Panc1 (cell line): ENCODE results near the gene FAM98B. TPM values are rescaled to one million over a fixed set of nuclear protein-coding genes. Genes with fewer than 3 reads are reported as not detected.

Experiments used
- ATAC-seq: fragments of 200-7000 bp; cut with Tn5 transposase; 2 replicates; pipeline ENCODE4 v1.9.1; 2020; ENCODE audit warnings: mild to moderate bottlenecking, moderate library complexity
- BruUV-seq: library from RNA; stranded (reverse); fragments of 400-500 nt; replicated peaks from 2 replicates; lab custom pipeline; 2021; lab: Mats Ljungman, UMichigan
- CTCF ChIA-PET: fragments of 300-600 bp; sonication (Branson Sonifier 250); formaldehyde crosslinking; loops from one replicate; lab custom pipeline; 2022; ENCODE audit warnings: antibody characterized with exemption; lab: Charles Lee
- POLR2A ChIA-PET: fragments of 300-600 bp; sonication (Branson Sonifier 250); formaldehyde crosslinking; loops from one replicate; lab custom pipeline; 2022; ENCODE audit warnings: antibody characterized with exemption; lab: Charles Lee
- DNase-seq: peaks from one replicate; pipeline ENCODE4 v3.0.0-alpha.2; 2010; ENCODE audit warnings: low read depth, low spot score
- H3K27ac ChIP-seq: 2 replicates; pipeline ENCODE4 v1.5.1; 2011; ENCODE audit warnings: mild to moderate bottlenecking, low read length, inconsistent platforms
- H3K27me3 ChIP-seq: fragments of 200-500 bp; sonication (Bioruptor generic); 2 replicates; pipeline ENCODE4 v1.6.0; 2014; ENCODE audit warnings: low read length, inconsistent platforms; ENCODE audit not compliant: control insufficient read depth, insufficient read depth
- H3K36me3 ChIP-seq: fragments of 200-500 bp; sonication (Bioruptor generic); 2 replicates; pipeline ENCODE4 v1.5.1; 2014; ENCODE audit warnings: inconsistent platforms, mild to moderate bottlenecking, low read length, moderate library complexity; ENCODE audit not compliant: control insufficient read depth, insufficient read depth
- H3K4me1 ChIP-seq: 2 replicates; pipeline ENCODE4 v1.5.1; 2011; ENCODE audit warnings: inconsistent platforms, mild to moderate bottlenecking, low read length, moderate library complexity; ENCODE audit not compliant: control insufficient read depth, insufficient read depth
- H3K4me3 ChIP-seq, 2 experiments: 2 replicates each; pipeline ENCODE4 v1.5.1; 2011 to 2012; ENCODE audit warnings: low read depth in 2 of 2, low read length in 2 of 2, mild to moderate bottlenecking in 2 of 2, inconsistent platforms in 1 of 2, moderate library complexity in 1 of 2
- H3K9me3 ChIP-seq: fragments of 200-500 bp; sonication (Bioruptor generic); 2 replicates; pipeline ENCODE4 v1.5.1; 2014; ENCODE audit warnings: low read depth, mild to moderate bottlenecking, inconsistent platforms, low read length, moderate library complexity; ENCODE audit not compliant: control insufficient read depth, insufficient read depth
- POLR2AphosphoS5 ChIP-seq: IDR thresholded peaks from 2 replicates; pipeline ENCODE4 v1.6.1; 2012; ENCODE audit warnings: mild to moderate bottlenecking, low read depth, low read length, moderate library complexity
- SIN3A ChIP-seq: IDR thresholded peaks from 2 replicates; pipeline ENCODE4 v1.6.1; 2012; ENCODE audit warnings: low read depth, mild to moderate bottlenecking, low read length, moderate library complexity, borderline replicate concordance; ENCODE audit not compliant: insufficient read depth
- TCF7L2 ChIP-seq: IDR thresholded peaks from 2 replicates; pipeline ENCODE4 v1.6.1; 2011; ENCODE audit warnings: mild to moderate bottlenecking, low read depth, low read length, inconsistent platforms
- in situ Hi-C: cut with HindIII; loops from 2 replicates; pipeline ENCODE4 v1.10.0; 2016; ENCODE audit warnings: low sequenced_read_pairs, low pct_unique_long_range_greater_than_20kb
- intact Hi-C: fragments of 100-400 bp; cut with micrococcal nuclease; formaldehyde crosslinking; loops from one replicate; pipeline ENCODE4 v1.10.0; 2022; ENCODE audit not compliant: unreplicated experiment
- total RNA-seq: library from RNA; stranded (reverse); gene quantifications from one replicate; pipeline ENCODE4 v1.2.1, GENCODE V29; 2021; ENCODE audit not compliant: unreplicated experiment
- TF ChIP-seq, protein P1 (sequence below), 2 experiments: IDR thresholded peaks; 2 replicates each; pipeline ENCODE4 v1.6.1; 2011 to 2012; ENCODE audit warnings: low read depth in 2 of 2, control low read depth in 1 of 2, low read length in 1 of 2, mild to moderate bottlenecking in 1 of 2, moderate library complexity in 1 of 2; ENCODE audit not compliant: insufficient read depth in 1 of 2
- TF ChIP-seq, protein P2 (sequence below): fragments of 450-650 bp; IDR thresholded peaks from 2 replicates; pipeline ENCODE4 v1.5.1; 2017; ENCODE audit warnings: mild to moderate bottlenecking

FAM98B gene
- total RNA-seq, 1 experiment from 2014 or later = 32.5 TPM

- ATAC-seq = no peak
- intact Hi-C loops (no loop called here), in situ Hi-C loops (no loop called here)
- ChIA-PET CTCF (no interaction called here), POLR2A (no interaction called here)
- Histone ChIP-seq H3K4me3 (no peak overlapping the region), H3K4me1 (no peaks in the 10 kb centered on the region), H3K27ac (no peak overlapping the region), H3K27me3 (no peaks in the 10 kb centered on the region), H3K36me3 (peaks cover 8% of the 10 kb centered on the region; the same call in 1 of the 2 replicates), H3K9me3 (no peaks in the 10 kb centered on the region)
- no peak for TF ChIP-seq POLR2AphosphoS5
- TF ChIP-seq, protein P1, sequence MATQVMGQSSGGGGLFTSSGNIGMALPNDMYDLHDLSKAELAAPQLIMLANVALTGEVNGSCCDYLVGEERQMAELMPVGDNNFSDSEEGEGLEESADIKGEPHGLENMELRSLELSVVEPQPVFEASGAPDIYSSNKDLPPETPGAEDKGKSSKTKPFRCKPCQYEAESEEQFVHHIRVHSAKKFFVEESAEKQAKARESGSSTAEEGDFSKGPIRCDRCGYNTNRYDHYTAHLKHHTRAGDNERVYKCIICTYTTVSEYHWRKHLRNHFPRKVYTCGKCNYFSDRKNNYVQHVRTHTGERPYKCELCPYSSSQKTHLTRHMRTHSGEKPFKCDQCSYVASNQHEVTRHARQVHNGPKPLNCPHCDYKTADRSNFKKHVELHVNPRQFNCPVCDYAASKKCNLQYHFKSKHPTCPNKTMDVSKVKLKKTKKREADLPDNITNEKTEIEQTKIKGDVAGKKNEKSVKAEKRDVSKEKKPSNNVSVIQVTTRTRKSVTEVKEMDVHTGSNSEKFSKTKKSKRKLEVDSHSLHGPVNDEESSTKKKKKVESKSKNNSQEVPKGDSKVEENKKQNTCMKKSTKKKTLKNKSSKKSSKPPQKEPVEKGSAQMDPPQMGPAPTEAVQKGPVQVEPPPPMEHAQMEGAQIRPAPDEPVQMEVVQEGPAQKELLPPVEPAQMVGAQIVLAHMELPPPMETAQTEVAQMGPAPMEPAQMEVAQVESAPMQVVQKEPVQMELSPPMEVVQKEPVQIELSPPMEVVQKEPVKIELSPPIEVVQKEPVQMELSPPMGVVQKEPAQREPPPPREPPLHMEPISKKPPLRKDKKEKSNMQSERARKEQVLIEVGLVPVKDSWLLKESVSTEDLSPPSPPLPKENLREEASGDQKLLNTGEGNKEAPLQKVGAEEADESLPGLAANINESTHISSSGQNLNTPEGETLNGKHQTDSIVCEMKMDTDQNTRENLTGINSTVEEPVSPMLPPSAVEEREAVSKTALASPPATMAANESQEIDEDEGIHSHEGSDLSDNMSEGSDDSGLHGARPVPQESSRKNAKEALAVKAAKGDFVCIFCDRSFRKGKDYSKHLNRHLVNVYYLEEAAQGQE (IDR thresholded peaks at IDR 0.05; ENCODE audit: insufficient read depth in 1 of 2, low read depth in 2 of 2, low read length in 1 of 2) = no peak
- no peak for TF ChIP-seq TCF7L2
- no peak for TF ChIP-seq SIN3A
- BruUV-seq = no TSS peak
- no peak for DNase-seq
These were observed 27.2 kb downstream of the FAM98B start for GRCh38 chr15:38481113-38481512.

DNA sequence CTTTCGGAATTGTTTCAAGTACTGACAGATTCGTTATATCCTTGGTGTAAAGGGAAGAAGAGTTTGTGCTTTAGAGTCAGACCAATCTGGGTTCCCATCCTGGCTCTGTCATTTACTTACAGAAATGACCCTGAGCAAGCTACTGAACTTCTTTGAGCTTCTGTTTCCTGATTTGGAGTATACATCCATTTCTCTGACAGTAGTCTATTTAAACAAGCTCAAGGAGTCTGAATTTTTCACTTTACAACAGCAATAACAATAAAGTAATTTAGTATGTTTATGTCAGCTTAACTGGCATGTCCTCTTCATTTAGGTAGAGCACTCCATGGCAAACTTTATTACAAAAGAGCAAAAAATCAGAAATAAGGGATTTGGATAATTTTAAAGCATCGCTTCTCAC is 27.8 kb downstream of the FAM98B start:
- no peaks in the 10 kb centered on the region for H3K9me3 ChIP-seq
- H3K36me3 ChIP-seq = peaks cover 10% of the 10 kb centered on the region; the same call in 1 of the 2 replicates
- DNase-seq = no peak
- no peak overlapping the region for H3K4me3 ChIP-seq
- H3K4me1 ChIP-seq = no peaks in the 10 kb centered on the region
- CTCF ChIA-PET = no interaction called here
- no TSS peak for BruUV-seq
- TF ChIP-seq SIN3A = no peak
- TF ChIP-seq POLR2AphosphoS5 = no peak
- TF ChIP-seq TCF7L2 = no peak
- TF ChIP-seq, protein P1 (IDR thresholded peaks at IDR 0.05; ENCODE audit: insufficient read depth in 1 of 2, low read depth in 2 of 2, low read length in 1 of 2) = no peak
- TF ChIP-seq, protein P2, sequence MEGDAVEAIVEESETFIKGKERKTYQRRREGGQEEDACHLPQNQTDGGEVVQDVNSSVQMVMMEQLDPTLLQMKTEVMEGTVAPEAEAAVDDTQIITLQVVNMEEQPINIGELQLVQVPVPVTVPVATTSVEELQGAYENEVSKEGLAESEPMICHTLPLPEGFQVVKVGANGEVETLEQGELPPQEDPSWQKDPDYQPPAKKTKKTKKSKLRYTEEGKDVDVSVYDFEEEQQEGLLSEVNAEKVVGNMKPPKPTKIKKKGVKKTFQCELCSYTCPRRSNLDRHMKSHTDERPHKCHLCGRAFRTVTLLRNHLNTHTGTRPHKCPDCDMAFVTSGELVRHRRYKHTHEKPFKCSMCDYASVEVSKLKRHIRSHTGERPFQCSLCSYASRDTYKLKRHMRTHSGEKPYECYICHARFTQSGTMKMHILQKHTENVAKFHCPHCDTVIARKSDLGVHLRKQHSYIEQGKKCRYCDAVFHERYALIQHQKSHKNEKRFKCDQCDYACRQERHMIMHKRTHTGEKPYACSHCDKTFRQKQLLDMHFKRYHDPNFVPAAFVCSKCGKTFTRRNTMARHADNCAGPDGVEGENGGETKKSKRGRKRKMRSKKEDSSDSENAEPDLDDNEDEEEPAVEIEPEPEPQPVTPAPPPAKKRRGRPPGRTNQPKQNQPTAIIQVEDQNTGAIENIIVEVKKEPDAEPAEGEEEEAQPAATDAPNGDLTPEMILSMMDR = no peak
- POLR2A ChIA-PET = no interaction called here
- H3K27me3 ChIP-seq = no peaks in the 10 kb centered on the region
- in situ Hi-C loops (no loop called here), intact Hi-C loops (no loop called here)
- H3K27ac ChIP-seq = no peak overlapping the region
- no peak for ATAC-seq
